NB4 (cell line): Measurements from ENCODE around the gene KCNA2.

Experiments
- DNase-seq: peaks from one replicate; pipeline ENCODE4 v3.0.0; 2010; ENCODE audit warnings: low read depth
- H3K4me3 ChIP-seq: one replicate; pipeline ENCODE4 v1.5.1; 2011; ENCODE audit warnings: mild to moderate bottlenecking, low read depth, low read length, moderate library complexity
- CTCF ChIP-seq: IDR thresholded peaks from one replicate; pipeline ENCODE4 v1.5.1; 2012; ENCODE audit warnings: low read depth, low read length
- MYC ChIP-seq: IDR thresholded peaks from 2 replicates; pipeline ENCODE4 v1.6.1; 2011; ENCODE audit warnings: low read depth, low read length
- POLR2A ChIP-seq: IDR thresholded peaks from 2 replicates; pipeline ENCODE4 v1.6.1; 2011; ENCODE audit warnings: mild to moderate bottlenecking; ENCODE audit not compliant: insufficient read length; ENCODE audit errors: extremely low read depth
- TF ChIP-seq, protein P1 (sequence below): IDR thresholded peaks from 2 replicates; pipeline ENCODE4 v1.6.1; 2011; ENCODE audit warnings: low read depth, low read length

Gene KCNA2

GRCh38 chr1:110554871-110555801 is 51.0 kb downstream of the KCNA2 start:
- TF ChIP-seq CTCF, result peak; percentile 52
- TF ChIP-seq POLR2A, result no peak
- peak; percentile 51 for DNase-seq
- H3K4me3 ChIP-seq, result no peak overlapping the region

DNA sequence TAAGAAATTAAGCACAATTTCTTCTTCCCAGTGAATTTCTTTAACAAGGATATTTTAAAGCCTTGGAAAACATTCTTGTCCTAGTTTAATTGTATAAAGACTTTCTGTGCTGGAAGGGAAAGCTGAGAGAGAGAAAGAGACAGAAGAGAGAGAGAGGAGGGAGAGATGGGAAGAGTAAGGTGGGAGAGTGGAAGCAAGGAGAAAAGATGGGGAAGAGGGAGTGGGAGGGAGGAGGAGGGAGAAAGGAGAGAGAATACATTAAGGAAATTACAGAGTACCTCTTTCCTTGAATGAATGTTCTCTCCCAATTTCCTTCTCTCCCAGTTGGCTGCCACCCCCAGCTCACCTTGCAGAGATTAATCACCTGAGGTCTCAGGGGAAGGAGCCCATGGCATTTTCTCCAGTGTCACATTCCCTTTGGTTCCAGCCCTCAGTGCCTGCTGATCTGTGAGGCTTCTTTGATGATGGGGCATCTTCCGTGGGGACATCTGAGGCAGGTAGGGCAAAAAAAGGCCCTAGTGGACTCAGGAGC is 54.8 kb downstream of the KCNA2 start:
- TF ChIP-seq CTCF (no peak), POLR2A (no peak), MYC (no peak)
- TF ChIP-seq, protein P1, sequence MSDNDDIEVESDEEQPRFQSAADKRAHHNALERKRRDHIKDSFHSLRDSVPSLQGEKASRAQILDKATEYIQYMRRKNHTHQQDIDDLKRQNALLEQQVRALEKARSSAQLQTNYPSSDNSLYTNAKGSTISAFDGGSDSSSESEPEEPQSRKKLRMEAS, result no peak
- no peak for DNase-seq
- H3K4me3 ChIP-seq, result no peak overlapping the region

- TF ChIP-seq, protein P1, result no peak
- TF ChIP-seq CTCF, result no peak
- no peak for TF ChIP-seq MYC
- DNase-seq, result no peak
- no peak overlapping the region for H3K4me3 ChIP-seq
These were observed 56.3 kb downstream of the KCNA2 start for GRCh38 chr1:110549831-110550230.

- no peak overlapping the region for H3K4me3 ChIP-seq
- peak; percentile 15 for DNase-seq
- TF ChIP-seq, protein P1, result no peak
- TF ChIP-seq CTCF (peak; percentile 38), POLR2A (no peak), MYC (no peak)
These were observed 57.8 kb downstream of the KCNA2 start for GRCh38 chr1:110548381-110548780.

GRCh38 chr1:110547017-110547416 is 59.1 kb downstream of the KCNA2 start:
- no peak for TF ChIP-seq MYC
- TF ChIP-seq CTCF, result no peak
- TF ChIP-seq POLR2A, result no peak
- TF ChIP-seq, protein P1, result no peak
- H3K4me3 ChIP-seq, result no peak overlapping the region
- DNase-seq, result no peak

GRCh38 chr1:110545492-110545891 is 60.7 kb downstream of the KCNA2 start:
- DNase-seq, result no peak
- no peak overlapping the region for H3K4me3 ChIP-seq
- TF ChIP-seq POLR2A (no peak), CTCF (no peak), MYC (no peak)
- TF ChIP-seq, protein P1, result no peak
